Stimulated activated CD8-positive, alpha-beta memory T cell treated with anti-CD3 and anti-CD28 coated beads, Interleukin-7, amount 100 ng/mL, for 24 hours (primary cell): ENCODE results near the gene EFEMP1.
"Not testable (repeated sequence)": the region's sequence is repeated elsewhere in the genome, so short reads cannot be mapped to it uniquely, and the experiment has no call there.

Experiments
- DNase-seq: peaks from one replicate; pipeline ENCODE4 v3.0.0-alpha.2; 2020; ENCODE audit warnings: low read depth

The EFEMP1 gene

DNA sequence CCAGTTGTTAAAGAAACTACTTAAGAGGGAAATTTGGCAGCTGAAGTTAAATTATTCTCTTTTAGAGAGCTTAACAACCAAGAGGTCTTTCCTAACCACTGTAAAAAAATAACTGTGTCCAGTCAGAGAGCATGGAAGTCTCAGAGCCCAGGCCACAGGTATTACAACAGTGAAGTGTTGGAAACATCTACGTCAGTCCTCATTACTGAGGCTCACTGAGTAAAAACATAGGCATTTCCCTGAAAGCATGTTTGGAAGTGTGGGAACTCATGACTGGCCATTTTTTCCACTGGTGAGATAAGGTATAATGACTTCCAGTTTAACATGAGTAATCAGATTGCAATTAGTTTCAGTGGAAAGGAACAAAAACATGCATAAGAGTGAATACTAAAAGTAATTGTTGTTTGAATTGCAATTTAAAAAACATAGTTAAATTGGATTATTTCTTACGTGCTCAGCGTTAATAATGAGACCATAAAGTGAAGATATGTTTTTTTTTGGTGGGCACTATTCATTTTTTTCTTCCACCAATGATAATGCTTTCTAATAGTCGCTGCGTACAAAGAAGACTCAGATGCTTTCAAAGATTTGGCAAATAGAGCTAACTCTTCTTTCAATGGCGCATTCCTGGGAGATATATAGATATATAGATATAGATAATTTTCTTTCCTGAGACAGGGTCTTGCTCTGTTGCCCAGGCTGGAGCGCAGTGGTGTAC, 60.8 kb downstream of the EFEMP1 start:
- no peak for DNase-seq

GRCh38 chr2:55862246-55862645, 61.3 kb downstream of the EFEMP1 start:
- no peak for DNase-seq

- DNase-seq: no peak
Observed at GRCh38 chr2:55861733-55862132, 61.8 kb downstream of the EFEMP1 start.

DNA sequence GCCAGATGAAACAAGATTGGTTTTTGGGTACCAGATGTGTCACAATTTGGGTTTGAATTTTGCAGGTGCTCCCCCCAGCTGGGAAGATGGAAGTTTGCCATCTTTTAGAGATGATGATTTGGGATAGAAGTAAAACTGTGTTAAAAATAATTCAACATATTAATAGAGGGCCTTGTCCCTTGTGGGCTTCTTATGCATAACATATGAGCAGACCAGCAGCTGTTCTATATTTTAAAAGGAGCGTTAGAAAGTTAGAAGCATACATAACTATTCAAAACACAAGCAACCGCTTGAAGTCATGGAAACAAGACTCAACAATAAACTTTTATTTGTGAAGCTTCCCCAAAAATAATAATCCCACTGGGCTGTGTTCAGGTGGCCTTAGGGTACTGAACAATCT, 62.8 kb downstream of the EFEMP1 start:
- no peak for DNase-seq

- no peak for DNase-seq
Observed at GRCh38 chr2:55859875-55860274, 63.7 kb downstream of the EFEMP1 start.

- DNase-seq: no peak
Observed at GRCh38 chr2:55857766-55858165, 65.8 kb downstream of the EFEMP1 start.

- no peak for DNase-seq
Observed at GRCh38 chr2:55856936-55857335, 66.6 kb downstream of the EFEMP1 start.

GRCh38 chr2:55848096-55848495, 75.5 kb downstream of the EFEMP1 start:
- DNase-seq: no peak

DNA sequence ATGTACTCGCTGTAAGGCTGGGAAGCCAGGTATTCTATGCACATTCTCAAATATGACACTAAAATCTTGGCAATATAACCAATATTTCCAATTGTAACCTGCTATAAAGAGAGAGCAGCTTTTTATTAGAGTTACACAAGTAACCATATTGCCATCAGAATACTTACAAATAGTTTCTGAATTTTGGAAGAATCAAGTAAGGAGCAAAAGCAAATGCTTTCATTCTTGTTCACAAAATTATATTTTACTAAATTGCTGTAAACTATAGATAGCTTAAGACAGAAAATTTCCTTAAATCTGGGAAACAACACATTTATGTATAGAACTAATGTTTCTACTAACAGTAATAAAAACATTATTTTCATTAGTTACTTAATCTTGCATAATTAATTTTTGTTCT, 77.2 kb downstream of the EFEMP1 start:
- no peak for DNase-seq

DNA sequence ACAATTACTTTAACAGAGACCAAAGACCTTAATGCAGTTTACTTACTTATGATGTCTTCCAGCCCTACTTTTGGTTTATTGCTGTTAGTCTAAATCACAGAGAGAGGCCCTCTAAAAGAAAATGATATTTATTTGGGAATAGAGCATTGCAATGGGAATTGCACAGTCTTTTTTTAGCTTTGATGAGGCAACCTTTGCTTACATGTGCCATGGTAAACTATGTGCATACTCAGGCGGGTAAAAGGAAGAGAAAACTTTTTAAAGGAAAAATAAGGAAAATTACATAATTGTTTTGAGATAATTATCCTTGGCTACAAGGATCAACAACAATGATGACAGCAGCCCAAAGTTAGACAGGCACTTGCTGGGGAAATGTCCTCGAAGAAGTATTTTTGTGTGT, 78.6 kb downstream of the EFEMP1 start:
- no peak for DNase-seq

GRCh38 chr2:55843994-55844345, 79.6 kb downstream of the EFEMP1 start:
- DNase-seq: no peak

GRCh38 chr2:55843096-55843993, 80.2 kb downstream of the EFEMP1 start:
- DNase-seq: no peak

DNA sequence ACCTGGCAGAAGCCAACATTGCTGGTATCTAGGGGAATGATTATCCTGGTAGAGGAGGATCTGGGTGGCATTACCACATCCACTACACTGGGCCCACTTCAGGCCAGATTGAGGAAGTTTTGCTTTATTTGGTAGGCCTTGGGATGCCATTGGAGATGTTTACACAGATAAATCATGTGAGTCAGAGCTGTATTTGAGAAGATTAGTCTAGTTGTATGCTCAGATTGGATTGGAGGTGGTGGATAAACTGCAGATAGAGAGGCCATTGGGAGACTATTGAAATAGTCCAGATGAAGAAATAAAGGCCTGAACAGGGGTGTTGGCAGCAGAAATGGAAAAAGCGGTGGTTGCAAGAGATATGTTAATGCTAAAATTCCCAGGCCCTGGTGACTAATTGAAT, 81.5 kb downstream of the EFEMP1 start:
- no peak for DNase-seq

- DNase-seq: no peak
Observed at GRCh38 chr2:55840460-55840859, 83.1 kb downstream of the EFEMP1 start.

DNA sequence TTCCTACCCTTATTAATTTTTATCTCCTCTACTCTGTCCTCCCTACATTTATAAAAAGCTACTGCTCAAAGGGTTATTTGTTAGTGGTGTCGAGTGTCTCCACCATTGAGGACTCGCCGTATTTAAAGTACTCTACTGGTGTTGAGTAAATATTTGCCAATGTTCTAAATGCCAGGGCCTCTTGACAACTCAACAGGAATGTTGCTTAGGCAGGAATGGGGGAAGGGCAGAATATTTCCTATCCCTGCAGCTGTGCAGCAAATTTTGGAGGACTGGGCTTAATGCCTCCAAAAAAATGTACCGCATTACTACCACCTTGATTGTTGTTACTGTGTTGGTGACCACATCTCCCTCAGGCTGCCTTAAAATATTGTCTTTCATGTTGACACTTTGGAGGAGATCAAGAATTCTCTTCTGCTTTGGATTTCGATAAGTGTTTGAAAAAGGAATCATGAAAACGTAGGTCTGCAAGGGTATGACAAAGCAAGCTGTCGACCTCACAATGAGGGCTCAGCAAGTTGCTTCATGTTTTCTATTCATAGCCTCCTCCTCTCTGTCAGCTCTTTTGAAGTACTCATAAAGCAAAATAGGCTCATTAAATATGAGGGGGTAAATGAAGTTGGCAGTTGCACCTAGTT, 84.3 kb downstream of the EFEMP1 start:
- no peak for DNase-seq

DNA sequence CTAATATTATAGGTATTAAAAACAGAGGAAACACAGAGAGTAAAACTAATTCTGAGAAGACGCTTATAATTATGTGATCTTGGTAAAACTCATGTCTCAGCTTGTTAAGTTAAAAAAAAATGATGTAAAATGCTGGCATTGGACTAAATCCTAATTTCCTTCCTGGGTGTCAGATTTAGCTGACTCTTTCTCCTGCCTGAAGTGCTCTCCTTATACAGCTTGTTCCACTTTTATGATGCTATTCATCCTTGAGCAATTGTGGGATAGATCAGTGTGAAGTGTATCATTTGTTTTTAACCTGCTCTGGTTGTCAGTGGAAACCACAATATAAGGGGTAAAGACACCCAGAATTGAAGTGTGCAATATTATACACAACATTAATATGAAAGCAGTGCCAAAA, 84.9 kb downstream of the EFEMP1 start:
- no peak for DNase-seq

DNA sequence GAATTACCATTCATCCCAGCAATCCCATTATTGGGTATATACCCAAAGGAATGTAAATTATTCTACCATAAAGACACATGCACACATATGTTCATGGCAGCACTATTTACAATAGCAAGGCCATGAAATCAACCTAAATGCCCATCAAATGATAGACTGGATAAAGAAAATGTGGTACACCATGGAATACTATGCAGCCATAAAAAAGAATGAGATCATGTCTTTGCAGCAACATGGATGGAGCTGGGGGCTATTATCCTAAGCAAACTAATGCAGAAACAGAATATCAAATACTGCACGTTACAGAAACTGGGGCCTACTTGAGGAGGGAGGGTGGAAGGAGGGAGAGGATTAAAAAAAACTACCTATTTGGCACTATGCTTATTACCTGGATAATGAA, 85.5 kb downstream of the EFEMP1 start:
- DNase-seq: not testable (repeated sequence)

DNA sequence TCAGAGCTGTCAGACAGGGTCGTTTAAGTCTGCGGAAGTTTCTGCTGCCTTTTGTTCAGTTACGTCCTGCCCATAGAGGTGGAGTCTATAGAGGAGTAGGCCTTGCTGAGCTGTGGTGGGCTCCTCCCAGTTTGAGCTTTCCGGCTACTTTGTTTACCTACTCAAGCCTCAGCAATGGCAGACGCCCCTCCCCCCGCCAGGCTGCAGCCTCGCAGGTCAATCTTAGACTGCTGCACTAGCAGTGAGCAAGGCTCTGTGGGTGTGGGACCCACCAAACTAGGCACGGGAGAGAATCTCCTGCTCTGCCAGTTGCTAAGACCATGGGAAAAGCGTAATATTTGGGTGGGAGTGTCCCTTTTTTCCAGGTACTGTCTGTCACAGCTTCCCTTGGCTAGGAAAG, 86.5 kb downstream of the EFEMP1 start:
- DNase-seq: no peak

DNA sequence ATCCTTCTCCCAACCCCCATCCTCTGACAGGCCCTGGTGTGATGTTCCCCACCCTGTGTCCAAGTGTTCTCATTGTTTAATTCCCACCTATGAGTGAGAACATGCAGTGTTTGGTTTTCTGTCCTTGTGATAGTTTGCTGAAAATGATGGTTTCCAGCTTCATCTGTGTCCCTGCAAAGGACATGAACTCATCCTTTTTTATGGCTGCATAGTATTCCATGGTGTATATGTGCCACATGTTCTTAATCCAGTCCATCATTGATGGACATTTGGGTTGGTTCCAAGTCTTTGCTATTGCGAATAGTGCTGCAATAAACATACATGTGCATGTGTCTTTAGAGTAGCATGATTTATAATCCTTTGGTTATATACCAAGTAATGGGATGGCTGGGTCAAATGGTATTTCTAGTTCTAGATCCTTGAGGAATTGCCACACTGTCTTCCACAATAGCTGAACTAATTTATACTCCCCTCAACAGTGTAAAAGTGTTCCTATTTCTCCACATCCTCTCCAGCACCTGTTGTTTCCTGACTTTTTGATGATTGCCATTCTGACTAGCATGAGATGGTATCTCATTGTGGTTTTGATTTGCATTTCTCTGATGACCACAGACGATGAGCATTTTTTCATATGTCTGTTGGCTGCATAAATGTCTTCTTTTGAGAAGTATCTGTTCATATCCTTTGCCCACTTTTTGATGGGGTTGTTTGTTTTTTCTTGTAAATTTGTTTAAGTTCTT, 91.7 kb downstream of the EFEMP1 start:
- DNase-seq: not testable (repeated sequence)

- no peak for DNase-seq
Observed at GRCh38 chr2:55827855-55828254, 95.7 kb downstream of the EFEMP1 start.

DNA sequence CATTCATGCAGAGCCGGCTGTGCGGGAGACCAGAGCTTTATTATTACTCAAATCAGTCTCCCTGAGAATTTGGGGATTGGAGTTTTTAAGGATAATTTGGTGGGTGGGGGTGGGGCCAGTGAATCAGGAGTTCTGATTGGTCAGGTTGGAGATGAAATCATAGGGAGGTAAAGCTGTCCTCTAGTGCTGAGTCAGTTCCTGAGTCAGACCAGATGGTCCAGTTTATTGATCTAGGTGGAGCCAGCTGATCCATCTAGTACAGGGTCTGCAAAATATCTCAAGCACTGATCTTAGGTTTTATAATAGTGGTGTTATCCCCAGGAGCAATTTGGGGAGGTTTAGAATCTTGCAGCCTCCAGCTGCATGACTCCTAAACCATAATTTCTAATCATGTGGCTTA, 96.2 kb downstream of the EFEMP1 start:
- DNase-seq: not testable (repeated sequence)

DNA sequence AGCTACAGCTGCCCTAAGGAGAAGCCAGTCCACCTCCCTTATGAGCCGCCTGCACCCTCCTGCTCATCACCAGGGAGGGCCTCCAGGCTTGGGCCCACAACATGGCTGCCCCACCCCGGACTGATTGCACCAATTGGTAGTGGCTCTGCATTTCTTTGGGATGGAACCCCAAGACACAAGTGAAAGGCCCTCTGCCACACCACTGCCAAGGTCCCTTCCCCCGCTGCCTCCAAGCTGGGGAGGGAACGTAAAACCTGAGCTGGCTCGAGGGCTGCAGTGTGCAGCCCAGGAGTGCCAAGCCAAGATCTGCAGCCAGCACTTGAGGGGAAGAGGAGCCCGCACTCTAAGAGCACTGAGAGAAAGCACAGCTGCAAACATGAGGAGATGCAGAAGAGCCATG, 97.3 kb downstream of the EFEMP1 start:
- DNase-seq: no peak
